Measurements from ENCODE around the gene BTBD17. TPM values are rescaled to one million over a fixed set of nuclear protein-coding genes. Genes with fewer than 3 reads are reported as not detected.

BTBD17 gene
- total RNA-seq, 3 donors from 2014 or later, result 0.17 TPM; not detected in 2

DNA sequence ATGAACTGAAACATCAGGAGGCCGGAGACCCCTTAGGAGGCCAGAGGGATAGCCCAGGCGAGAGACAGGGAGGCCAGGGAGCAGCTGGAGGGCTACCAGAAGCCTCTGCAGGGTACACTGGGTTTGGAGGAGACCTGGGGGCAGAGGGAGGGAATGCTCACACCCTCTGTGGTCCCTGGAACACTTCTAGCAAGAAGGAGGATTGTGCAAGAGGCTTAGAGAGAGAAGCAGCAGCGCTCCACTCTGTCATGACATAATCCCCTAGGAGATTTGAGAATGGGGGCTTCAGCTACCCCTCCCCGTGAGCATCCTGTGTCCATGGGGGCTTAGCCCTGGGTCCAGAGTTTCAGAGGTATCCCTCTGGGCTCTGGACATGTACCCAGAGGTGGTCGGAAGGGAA is 21.5 kb upstream of the BTBD17 start:
- DNase-seq, result peak in 1 of 3 donors; percentile 8
- ATAC-seq, result no peak
- TF ChIP-seq, protein P1, sequence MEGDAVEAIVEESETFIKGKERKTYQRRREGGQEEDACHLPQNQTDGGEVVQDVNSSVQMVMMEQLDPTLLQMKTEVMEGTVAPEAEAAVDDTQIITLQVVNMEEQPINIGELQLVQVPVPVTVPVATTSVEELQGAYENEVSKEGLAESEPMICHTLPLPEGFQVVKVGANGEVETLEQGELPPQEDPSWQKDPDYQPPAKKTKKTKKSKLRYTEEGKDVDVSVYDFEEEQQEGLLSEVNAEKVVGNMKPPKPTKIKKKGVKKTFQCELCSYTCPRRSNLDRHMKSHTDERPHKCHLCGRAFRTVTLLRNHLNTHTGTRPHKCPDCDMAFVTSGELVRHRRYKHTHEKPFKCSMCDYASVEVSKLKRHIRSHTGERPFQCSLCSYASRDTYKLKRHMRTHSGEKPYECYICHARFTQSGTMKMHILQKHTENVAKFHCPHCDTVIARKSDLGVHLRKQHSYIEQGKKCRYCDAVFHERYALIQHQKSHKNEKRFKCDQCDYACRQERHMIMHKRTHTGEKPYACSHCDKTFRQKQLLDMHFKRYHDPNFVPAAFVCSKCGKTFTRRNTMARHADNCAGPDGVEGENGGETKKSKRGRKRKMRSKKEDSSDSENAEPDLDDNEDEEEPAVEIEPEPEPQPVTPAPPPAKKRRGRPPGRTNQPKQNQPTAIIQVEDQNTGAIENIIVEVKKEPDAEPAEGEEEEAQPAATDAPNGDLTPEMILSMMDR (IDR thresholded peaks at IDR 0.05), result no peak
- no peaks in the 10 kb centered on the region for H3K9me3 ChIP-seq
- H3K4me3 ChIP-seq, result no peak overlapping the region
- intact Hi-C loops (cut with DNase I, micrococcal nuclease), result no loop called here
- no peaks in the 10 kb centered on the region for H3K36me3 ChIP-seq (ENCODE audit: low read depth)
- peaks cover 32% of the 10 kb centered on the region for H3K4me1 ChIP-seq (ENCODE audit: low read depth)

DNA sequence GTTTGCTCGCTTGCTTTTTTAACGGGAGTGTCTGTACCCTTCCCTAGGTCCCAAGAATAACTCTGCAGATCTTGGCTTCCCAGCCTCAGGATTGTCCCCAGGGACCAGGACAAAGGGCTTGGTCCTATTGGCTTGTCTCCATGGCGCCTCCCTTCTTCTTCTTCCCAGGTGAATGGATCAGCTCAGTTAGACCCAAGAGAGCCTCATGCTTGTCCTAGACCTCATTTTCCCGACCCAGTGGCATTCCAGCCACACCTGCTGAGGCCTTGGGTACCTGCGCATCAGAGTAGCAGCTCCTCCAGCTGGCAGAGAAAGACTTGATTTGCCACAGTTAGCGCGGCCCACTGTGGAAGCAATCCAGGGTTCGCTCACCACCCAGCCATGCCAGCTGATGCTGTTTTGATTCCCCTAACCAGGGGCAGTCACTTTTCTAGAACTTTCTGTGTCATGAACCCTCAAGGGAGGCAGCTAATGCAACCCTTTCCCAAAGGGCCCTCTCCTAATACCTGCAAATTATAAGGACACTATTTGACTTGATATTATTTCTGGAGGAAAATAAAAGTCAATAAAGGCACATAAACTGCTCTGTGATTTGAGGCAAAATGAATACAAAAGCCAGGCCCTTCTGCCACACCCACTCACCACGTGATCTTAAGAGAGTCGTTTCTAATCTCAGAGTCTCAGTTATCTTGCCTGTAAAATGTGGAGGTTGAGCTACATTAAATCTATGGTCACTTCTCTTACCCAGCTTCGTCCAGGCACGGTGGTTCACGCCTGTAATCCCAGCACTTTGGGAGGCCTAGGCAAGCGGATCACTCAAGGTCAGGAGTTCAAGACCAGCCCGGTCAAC is 19.5 kb upstream of the BTBD17 start:
- peak; percentile 50 to 65 (median 51) for DNase-seq

DNA sequence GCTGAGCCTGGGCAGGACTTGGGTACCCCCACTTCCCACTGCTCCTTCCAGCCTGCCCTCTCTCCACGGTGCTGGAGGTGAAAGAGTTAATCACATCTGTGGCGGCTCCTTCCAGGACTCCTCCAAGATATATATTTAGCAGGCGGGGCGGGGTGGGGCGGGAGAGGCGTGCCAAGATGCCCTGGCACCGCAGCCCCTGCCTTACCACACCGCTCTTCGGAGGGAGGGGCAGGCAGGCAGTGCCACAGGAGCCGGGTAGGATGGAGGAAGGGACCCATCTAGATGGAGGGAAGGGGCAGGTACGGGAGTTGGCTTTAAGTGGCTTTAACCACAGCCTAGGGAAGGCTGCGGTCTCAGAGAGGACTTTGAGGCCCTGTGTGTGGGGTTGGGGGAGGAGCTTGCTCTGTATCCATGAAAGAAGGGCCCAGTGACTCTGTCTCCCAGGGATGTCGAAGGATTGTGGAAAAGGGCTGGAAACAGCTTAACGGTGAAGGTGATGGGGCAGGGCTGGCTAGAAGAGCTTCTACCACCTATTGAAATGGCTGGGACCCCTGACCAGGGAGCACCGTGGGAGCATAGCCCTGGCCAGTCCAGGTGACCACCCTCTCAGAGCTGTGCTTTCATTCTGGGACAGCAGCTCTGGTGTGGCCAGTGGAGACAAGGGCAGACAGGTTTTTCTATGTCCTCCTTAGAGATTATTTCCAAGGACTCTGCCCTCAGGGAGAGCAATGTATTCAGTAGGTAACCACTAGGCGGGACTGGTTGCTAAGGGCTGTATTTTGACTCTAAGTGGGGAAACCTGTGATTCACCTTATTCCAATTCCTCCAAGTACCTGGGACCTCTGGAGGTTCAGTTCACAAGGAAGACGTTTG is 18.7 kb upstream of the BTBD17 start:
- DNase-seq (peak; percentile 71 to 75 (median 71)), ATAC-seq (peak; percentile 83)
- TF ChIP-seq, protein P1 (IDR thresholded peaks at IDR 0.05), result no peak
- H3K9me3 ChIP-seq, result no peaks in the 10 kb centered on the region
- H3K36me3 ChIP-seq (ENCODE audit: low read depth), result no peaks in the 10 kb centered on the region
- intact Hi-C loops (cut with DNase I, micrococcal nuclease), result no loop called here
- H3K4me1 ChIP-seq (ENCODE audit: low read depth), result peaks cover 24% of the 10 kb centered on the region
- H3K4me3 ChIP-seq, result no peak overlapping the region

More for the DNA sequence above, 19.5 kb upstream of the BTBD17 start:
- intact Hi-C loops (cut with DNase I, micrococcal nuclease), result no loop called here
- ATAC-seq, result no peak
- no peaks in the 10 kb centered on the region for H3K36me3 ChIP-seq (ENCODE audit: low read depth)
- peaks cover 24% of the 10 kb centered on the region for H3K4me1 ChIP-seq (ENCODE audit: low read depth)
- TF ChIP-seq, protein P1 (IDR thresholded peaks at IDR 0.05), result no peak
- H3K9me3 ChIP-seq, result no peaks in the 10 kb centered on the region
- no peak overlapping the region for H3K4me3 ChIP-seq

DNA sequence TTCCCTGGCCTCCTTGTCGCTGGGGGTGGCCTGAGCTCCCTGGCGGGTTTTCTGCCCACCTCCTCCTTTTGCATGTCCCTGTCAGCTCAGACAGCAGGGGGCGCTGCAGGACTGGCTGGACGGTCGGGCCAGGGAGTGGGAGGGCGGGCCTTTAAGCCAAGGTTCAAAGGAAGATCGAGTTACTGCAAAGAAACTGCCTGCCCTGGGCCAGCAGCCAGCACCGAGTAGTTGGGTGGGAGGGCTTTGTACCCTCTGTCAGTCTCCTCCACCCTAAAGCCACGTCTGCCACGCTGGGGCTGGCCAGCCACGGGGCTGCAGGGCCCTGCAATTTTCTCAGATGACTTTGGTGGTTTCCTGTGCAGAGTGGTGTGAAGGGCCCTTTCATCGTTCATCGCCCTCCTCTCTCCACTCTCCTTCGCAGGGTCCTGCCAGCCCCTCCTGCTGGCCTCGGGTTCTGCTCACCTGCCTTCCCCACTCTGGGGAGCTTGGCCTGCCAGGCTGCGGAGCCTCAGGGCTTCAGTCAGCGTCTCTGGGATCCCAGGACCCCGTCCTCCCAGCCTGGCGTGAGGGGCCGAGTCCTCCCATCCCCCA is 17.9 kb upstream of the BTBD17 start:
- Histone ChIP-seq H3K9me3 (no peaks in the 10 kb centered on the region), H3K4me1 (ENCODE audit: low read depth) (peaks cover 25% of the 10 kb centered on the region), H3K36me3 (ENCODE audit: low read depth) (no peaks in the 10 kb centered on the region), H3K4me3 (no peak overlapping the region)
- DNase-seq (peak; percentile 93 to 98 (median 98)), ATAC-seq (peak; percentile 85)
- TF ChIP-seq, protein P1 (IDR thresholded peaks at IDR 0.05), result peak; percentile 86
- intact Hi-C loops (cut with DNase I, micrococcal nuclease), result loop anchor here (2.0 to 5.0 kb wide), 2 partner anchors 77 to 78 kb away; no protein-coding TSS in a partner anchor

DNA sequence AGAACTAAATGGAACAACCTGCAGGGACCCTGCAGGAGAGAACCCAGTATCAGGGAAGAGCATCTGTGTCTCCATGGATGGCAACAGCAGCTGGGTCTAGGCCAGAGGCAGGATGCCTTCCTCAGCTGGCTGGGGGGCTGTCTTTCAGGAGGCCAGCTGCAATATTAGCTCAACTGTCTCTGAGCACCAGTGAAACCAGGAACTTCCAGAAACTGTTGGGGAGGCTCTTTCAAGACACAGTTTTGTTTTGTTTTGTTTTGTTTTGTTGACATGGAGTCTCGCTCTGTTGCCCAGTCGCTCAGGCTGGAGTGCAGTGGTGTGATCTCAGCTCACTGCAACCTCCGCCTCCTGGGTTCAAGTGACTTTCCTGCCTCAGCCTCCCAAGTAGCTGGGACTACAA is 13.2 kb upstream of the BTBD17 start:
- Histone ChIP-seq H3K9me3 (no peaks in the 10 kb centered on the region), H3K36me3 (ENCODE audit: low read depth) (no peaks in the 10 kb centered on the region), H3K4me3 (no peak overlapping the region), H3K4me1 (ENCODE audit: low read depth) (peaks cover 20% of the 10 kb centered on the region)
- DNase-seq (no peak), ATAC-seq (no peak)
- TF ChIP-seq, protein P1 (IDR thresholded peaks at IDR 0.05), result no peak
- intact Hi-C loops (cut with DNase I, micrococcal nuclease), result loop anchor here in 1 of 2 donors (5.0 kb wide), 1 partner anchor 82 kb away; no protein-coding TSS in a partner anchor
